H1 (cell line): Measurements from ENCODE around the gene HMX1. TPM values are rescaled to one million over a fixed set of nuclear protein-coding genes. Genes with fewer than 3 reads are reported as not detected.

Experiments
- CTCF ChIA-PET: fragments of 300-600 bp; sonication (Branson Sonifier 250); formaldehyde crosslinking; loops from one replicate; lab custom pipeline; 2021; ENCODE audit not compliant: partially characterized antibody; lab: Charles Lee
- POLR2A ChIA-PET: fragments of 300-600 bp; sonication (Branson Sonifier 250); formaldehyde crosslinking; loops from one replicate; lab custom pipeline; 2021; ENCODE audit warnings: inconsistent platforms; ENCODE audit not compliant: partially characterized antibody; lab: Charles Lee
- DNase-seq, 2 experiments: peaks; one replicate each; pipeline versions ENCODE4 v3.0.0 to v3.0.0-alpha.2; 2010 to 2022; ENCODE audit warnings: low spot score in 2 of 2, low read depth in 1 of 2, mixed read lengths in 1 of 2
- FAIRE-seq: peaks from 2 replicates; lab custom pipeline; 2011; peaks lifted over from hg19 to GRCh38; lab: Jason Lieb, UNC
- H2AFZ ChIP-seq: 2 replicates; pipeline ENCODE4 v1.8.1; 2012; ENCODE audit warnings: low read length, inconsistent platforms
- H2AK5ac ChIP-seq: 2 replicates; pipeline ENCODE4 v1.6.1; 2013; ENCODE audit warnings: low read depth, low read length
- H2BK120ac ChIP-seq: replicated peaks from 2 replicates; pipeline ENCODE3; 2013; ENCODE audit warnings: low read depth, low read length, inconsistent platforms
- H2BK12ac ChIP-seq: 2 replicates; pipeline ENCODE4 v1.6.1; 2013; ENCODE audit warnings: low read depth, low read length
- H2BK15ac ChIP-seq: 2 replicates; pipeline ENCODE4 v1.6.1; 2013; ENCODE audit warnings: low read length
- H2BK20ac ChIP-seq: 2 replicates; pipeline ENCODE4 v1.6.1; 2013; ENCODE audit warnings: low read length
- H2BK5ac ChIP-seq: 2 replicates; pipeline ENCODE4 v1.6.1; 2013; ENCODE audit warnings: low read depth, low read length
- H3K14ac ChIP-seq: 2 replicates; pipeline ENCODE4 v1.6.1; 2013; ENCODE audit warnings: inconsistent platforms; ENCODE audit not compliant: insufficient read length
- H3K18ac ChIP-seq: 2 replicates; pipeline ENCODE4 v1.6.1; 2013; ENCODE audit warnings: low read length; ENCODE audit errors: extremely low read depth
- H3K23ac ChIP-seq: 2 replicates; pipeline ENCODE4 v1.6.1; 2013; ENCODE audit warnings: inconsistent platforms; ENCODE audit not compliant: insufficient read length
- H3K23me2 ChIP-seq: 2 replicates; pipeline ENCODE4 v1.6.1; 2013; ENCODE audit warnings: low read depth, low read length
- H3K27ac ChIP-seq: 2 replicates; pipeline ENCODE4 v1.6.1; 2011; ENCODE audit warnings: low read depth, low read length, inconsistent platforms
- H3K27me3 ChIP-seq, 4 experiments: replicated peaks in 1 of 4; 1 replicate in 1 of 4; 2 replicates in 3 of 4; pipeline versions ENCODE4 v1.6.1 to v1.8.1; 2011 to 2013; ENCODE audit warnings: low read length in 3 of 4, mild to moderate bottlenecking in 3 of 4, inconsistent platforms in 2 of 4, mixed read lengths in 2 of 4, moderate library complexity in 1 of 4; ENCODE audit not compliant: control insufficient read depth in 3 of 4, insufficient read depth in 3 of 4; ENCODE audit errors: extremely low read depth in 1 of 4
- H3K36me3 ChIP-seq, 4 experiments: 2 replicates each; pipeline versions ENCODE4 v1.6.1 to v1.8.1; 2011 to 2013; ENCODE audit warnings: mild to moderate bottlenecking in 4 of 4, low read length in 3 of 4, moderate library complexity in 2 of 4, control low read depth in 1 of 4, inconsistent platforms in 1 of 4; ENCODE audit not compliant: insufficient read depth in 4 of 4, control insufficient read depth in 2 of 4
- H3K4ac ChIP-seq: replicated peaks from 2 replicates; pipeline ENCODE3; 2013; ENCODE audit warnings: low read length, low read depth, mixed read lengths, inconsistent platforms; ENCODE audit not compliant: insufficient read length
- H3K4me1 ChIP-seq, 4 experiments: replicated peaks in 1 of 4; 1 replicate in 1 of 4; 2 replicates in 3 of 4; pipeline versions ENCODE4 v1.6.1 to v1.8.1; 2011 to 2013; ENCODE audit warnings: low read length in 3 of 4, inconsistent platforms in 2 of 4, mixed read lengths in 1 of 4; ENCODE audit not compliant: insufficient read depth in 4 of 4, control insufficient read depth in 3 of 4
- H3K4me2 ChIP-seq, 2 experiments: 2 replicates each; pipeline versions ENCODE4 v1.6.1 to v1.8.1; 2011 to 2013; ENCODE audit warnings: low read depth in 2 of 2, low read length in 2 of 2, control low read depth in 1 of 2, inconsistent platforms in 1 of 2, mild to moderate bottlenecking in 1 of 2; ENCODE audit not compliant: insufficient read depth in 1 of 2
- H3K4me3 ChIP-seq, 4 experiments: fragments of 200-600, 300-600 bp in 1 of 4; sonication (generic), shearing (Covaris generic), sonication (Bioruptor Twin) in 1 of 4; 2 replicates each; pipeline versions ENCODE4 v1.5.1 to v1.8.1; 2011 to 2016; ENCODE audit warnings: low read length in 4 of 4, low read depth in 3 of 4, control low read depth in 2 of 4, inconsistent platforms in 2 of 4, mild to moderate bottlenecking in 2 of 4, mixed read lengths in 1 of 4, moderate library complexity in 1 of 4; ENCODE audit not compliant: insufficient read depth in 2 of 4; ENCODE audit errors: extremely low read depth in 1 of 4
- H3K56ac ChIP-seq: replicated peaks from 2 replicates; pipeline ENCODE3; 2013; ENCODE audit warnings: low read depth, mild to moderate bottlenecking, mixed read lengths, low read length, inconsistent platforms; ENCODE audit not compliant: insufficient read length
- H3K79me1 ChIP-seq: 2 replicates; pipeline ENCODE4 v1.6.1; 2013; ENCODE audit warnings: low read depth, low read length, control low read depth
- H3K79me2 ChIP-seq, 2 experiments: 2 replicates each; pipeline versions ENCODE4 v1.6.1 to v1.8.1; 2012 to 2013; ENCODE audit warnings: low read length in 2 of 2, mild to moderate bottlenecking in 2 of 2, inconsistent platforms in 1 of 2; ENCODE audit not compliant: insufficient read depth in 2 of 2, control insufficient read depth in 1 of 2
- H3K9ac ChIP-seq, 4 experiments: replicated peaks in 1 of 4; 1 replicate in 1 of 4; 2 replicates in 3 of 4; pipeline versions ENCODE4 v1.6.1 to v1.8.1; 2011 to 2013; ENCODE audit warnings: low read depth in 3 of 4, low read length in 3 of 4, control low read depth in 2 of 4, mild to moderate bottlenecking in 2 of 4, moderate library complexity in 2 of 4, inconsistent platforms in 1 of 4; ENCODE audit errors: extremely low read depth in 1 of 4
- H3K9me3 ChIP-seq, 2 experiments: 2 replicates each; pipeline versions ENCODE4 v1.6.1 to v1.8.1; 2012 to 2013; ENCODE audit warnings: mild to moderate bottlenecking in 2 of 2, moderate library complexity in 2 of 2, control low read depth in 1 of 2, inconsistent platforms in 1 of 2, low read depth in 1 of 2, low read length in 1 of 2, mixed read lengths in 1 of 2; ENCODE audit not compliant: insufficient read depth in 2 of 2
- H4K20me1 ChIP-seq, 2 experiments: replicated peaks in 1 of 2; 2 replicates each; pipeline versions ENCODE3 to v1.8.1; 2011 to 2013; ENCODE audit warnings: inconsistent platforms in 2 of 2, low read length in 2 of 2, mild to moderate bottlenecking in 1 of 2; ENCODE audit not compliant: insufficient read depth in 2 of 2, control insufficient read depth in 1 of 2
- H4K5ac ChIP-seq: 2 replicates; pipeline ENCODE4 v1.6.1; 2013; ENCODE audit warnings: low read length, low read depth, mixed read lengths, inconsistent platforms; ENCODE audit not compliant: insufficient read length
- H4K8ac ChIP-seq: 2 replicates; pipeline ENCODE4 v1.8.0; 2013; ENCODE audit warnings: mild to moderate bottlenecking, moderate library complexity, low read length, inconsistent platforms; ENCODE audit not compliant: insufficient read depth; ENCODE audit errors: extremely low read depth
- H4K91ac ChIP-seq: replicated peaks from 2 replicates; pipeline ENCODE3; 2013; ENCODE audit warnings: low read length, mixed read lengths, inconsistent platforms; ENCODE audit not compliant: insufficient read length
- ATF3 ChIP-seq: IDR thresholded peaks from 2 replicates; pipeline ENCODE4 v1.6.1; 2011; ENCODE audit warnings: low read depth, mild to moderate bottlenecking, low read length; ENCODE audit not compliant: insufficient read depth
- CEBPB ChIP-seq: IDR thresholded peaks from 2 replicates; pipeline ENCODE4 v1.6.1; 2012; ENCODE audit warnings: low read depth, low read length
- EP300 ChIP-seq, 2 experiments: IDR thresholded peaks; 1 replicate in 1 of 2; 2 replicates in 1 of 2; pipeline ENCODE4 v1.6.1; 2011 to 2012; ENCODE audit warnings: low read depth in 2 of 2, low read length in 2 of 2, mild to moderate bottlenecking in 2 of 2, borderline replicate concordance in 1 of 2, inconsistent platforms in 1 of 2, moderate library complexity in 1 of 2
- MAFK ChIP-seq: IDR thresholded peaks from 2 replicates; pipeline ENCODE4 v1.6.1; 2012; ENCODE audit warnings: low read depth, mild to moderate bottlenecking, improper control_type of control experiment, low read length
- PHF8 ChIP-seq: fragments of 200-600 bp; sonication (generic); conservative IDR thresholded peaks from 2 replicates; pipeline ENCODE4 v1.7.1; 2012; ENCODE audit warnings: low read depth, mild to moderate bottlenecking, inconsistent platforms, low read length, moderate library complexity
- POU5F1 ChIP-seq: IDR thresholded peaks from 2 replicates; pipeline ENCODE4 v1.6.1; 2011; ENCODE audit warnings: low read depth, mild to moderate bottlenecking, low read length, moderate library complexity
- RFX5 ChIP-seq: IDR thresholded peaks from 2 replicates; pipeline ENCODE4 v1.6.1; 2011; ENCODE audit warnings: low read depth, low read length, improper control_type of control experiment, borderline replicate concordance
- SP1 ChIP-seq: IDR thresholded peaks from 2 replicates; pipeline ENCODE4 v1.6.1; 2011; ENCODE audit warnings: low read depth, low read length
- YY1 ChIP-seq: IDR thresholded peaks from 2 replicates; pipeline ENCODE4 v1.6.1; 2011; ENCODE audit warnings: low read depth, mild to moderate bottlenecking, low read length
- WGBS, 2 experiments: shearing (Covaris generic) in 1 of 2; methylation state at CpG; one replicate each; pipeline versions ENCODE4 v1.1.6 to v1.1.7; 2013 to 2015; ENCODE audit warnings: low lambda C conversion rate in 2 of 2, mixed read lengths in 2 of 2, inconsistent platforms in 1 of 2, low coverage in 1 of 2, missing lambda C conversion rate in 1 of 2; ENCODE audit not compliant: insufficient replicate concordance in 2 of 2, insufficient coverage in 1 of 2, insufficient read length in 1 of 2; ENCODE audit errors: extremely low coverage in 1 of 2, missing lambda C conversion rate in 1 of 2; 5-methylcytosine and 5-hydroxymethylcytosine counted together
- polyA plus RNA-seq, 7 experiments: library from polyadenylated mRNA; depleted of rRNA in 3 of 7; stranded (reverse) in 5 of 7; unstranded in 2 of 7; fragments of >200 nt in 5 of 7; fragments of 200-250 nt in 2 of 7; gene quantifications; 1 replicate in 5 of 7; 2 replicates in 1 of 7; 4 replicates in 1 of 7; pipeline versions ENCODE4 v1.2.1 to v1.2.3, GENCODE V29; 2011 to 2013; ENCODE audit warnings: missing spikeins in 2 of 7, mixed read lengths in 2 of 7
- total RNA-seq: library from RNA; stranded (reverse); fragmentation: NEBNext Ultra II Directional; extraction: Animal tissue kit (Norgen Biotek cat#: 25700); gene quantifications from 2 replicates; pipeline ENCODE4 v1.2.1, GENCODE V29; 2021
- TF ChIP-seq, protein P1 (sequence below): IDR thresholded peaks from 2 replicates; pipeline ENCODE4 v1.6.1; 2012; ENCODE audit warnings: inconsistent platforms

Gene HMX1
- total and polyA plus RNA-seq, 2 of the 8 experiments (the other 6 are each of a cell fraction or from before 2014, with no cell fraction given): 0.26 TPM; not detected in 1

DNA sequence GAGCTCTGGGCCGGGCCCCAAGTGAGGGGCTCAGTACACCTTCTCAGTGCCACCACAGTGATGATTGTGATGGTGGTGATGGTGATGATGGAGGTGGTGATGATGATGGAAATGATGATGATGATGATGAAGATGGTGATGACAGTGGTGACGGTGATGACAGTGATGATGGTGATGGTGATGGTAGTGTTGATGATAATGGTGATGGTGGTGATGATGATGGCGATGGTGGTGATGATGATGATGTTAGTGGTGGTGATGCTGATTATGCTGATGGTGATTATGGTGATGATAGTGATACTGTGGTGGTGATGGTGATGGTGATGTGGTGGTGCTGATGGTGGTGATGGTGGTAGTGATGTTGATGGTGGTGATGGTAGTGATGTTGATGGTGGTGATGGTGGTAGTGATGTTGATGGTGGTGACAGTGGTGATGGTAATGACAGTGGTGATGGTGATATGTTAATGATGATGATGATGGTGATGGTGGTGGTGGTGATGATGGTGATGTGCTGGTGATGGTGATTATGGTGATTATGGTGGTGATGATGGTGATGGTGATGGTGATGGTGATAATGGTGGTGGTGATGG, 29.9 kb downstream of the HMX1 start:
- no peak overlapping the region for H3K23ac ChIP-seq
- H3K4me1 ChIP-seq: peaks cover 0 to 5% (median 3%) of the 10 kb centered on the region in 4 experiments; a peak in 4 of 7 replicates
- peak overlapping the region; percentile 97 for H3K56ac ChIP-seq
- H2BK5ac ChIP-seq: no peak overlapping the region; the same call in 1 of the 2 replicates
- H3K79me2 ChIP-seq: no peaks in the 10 kb centered on the region
- no peaks in the 10 kb centered on the region for H3K36me3 ChIP-seq
- H3K4ac ChIP-seq: no peak overlapping the region
- no peaks in the 10 kb centered on the region for H3K27me3 ChIP-seq
- FAIRE-seq (no peak), DNase-seq (peak in 1 of 2 experiments; percentile 6)
- no peak overlapping the region for H3K4me3 ChIP-seq
- CTCF ChIA-PET: no interaction called here
- H2BK120ac ChIP-seq: no peak overlapping the region
- H3K4me2 ChIP-seq: no peak overlapping the region
- H3K9me3 ChIP-seq: peaks cover 2 to 5% of the 10 kb centered on the region in 2 experiments; a peak in 1 of 4 replicates
- H2BK12ac ChIP-seq: no peak overlapping the region
- H3K79me1 ChIP-seq: no peaks in the 10 kb centered on the region
- no peak overlapping the region for H4K8ac ChIP-seq
- POLR2A ChIA-PET: no interaction called here
- no peak overlapping the region for H2AFZ ChIP-seq
- H2BK20ac ChIP-seq: no peak overlapping the region
- peak overlapping the region; percentile 32; the same call in 1 of the 2 replicates for H2AK5ac ChIP-seq
- H4K91ac ChIP-seq: no peak overlapping the region
- no peak overlapping the region for H3K18ac ChIP-seq
- WGBS, 2 experiments: 95% methylated on average over 3 of the region's 3 CpGs; no CpG with 5 or more reads in 1 of the 2 experiments
- H3K23me2 ChIP-seq: peaks cover 11% of the 10 kb centered on the region; the same call in 1 of the 2 replicates
- H3K14ac ChIP-seq: no peak overlapping the region
- H3K27ac ChIP-seq: no peak overlapping the region
- H4K5ac ChIP-seq: no peak overlapping the region
- H3K9ac ChIP-seq: no peak overlapping the region
- H4K20me1 ChIP-seq: peaks cover 0 to 6% of the 10 kb centered on the region in 2 experiments
- no peak overlapping the region for H2BK15ac ChIP-seq
- TF ChIP-seq RFX5 (no peak), PHF8 (no peak), SP1 (no peak), MAFK (no peak), ATF3 (no peak), YY1 (no peak), POU5F1 (no peak), CEBPB (no peak), EP300 (IDR thresholded peaks at IDR 0.05; ENCODE audit: borderline replicate concordance in 1 of 2, low read depth in 2 of 2, low read length in 2 of 2) (no peak)
- TF ChIP-seq, protein P1, sequence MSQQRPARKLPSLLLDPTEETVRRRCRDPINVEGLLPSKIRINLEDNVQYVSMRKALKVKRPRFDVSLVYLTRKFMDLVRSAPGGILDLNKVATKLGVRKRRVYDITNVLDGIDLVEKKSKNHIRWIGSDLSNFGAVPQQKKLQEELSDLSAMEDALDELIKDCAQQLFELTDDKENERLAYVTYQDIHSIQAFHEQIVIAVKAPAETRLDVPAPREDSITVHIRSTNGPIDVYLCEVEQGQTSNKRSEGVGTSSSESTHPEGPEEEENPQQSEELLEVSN: no peak
